Right cardiac atrium (tissue), 5 donors: ENCODE data around the gene CTCFL. TPM values are rescaled to one million over a fixed set of nuclear protein-coding genes. Genes with fewer than 3 reads are reported as not detected.

Source experiments
- ATAC-seq, 2 donors: fragments of 200-7000 bp; cut with Tn5 transposase; one replicate each; pipeline versions ENCODE4 v1.8.0 to v1.9.1; 2020; ENCODE audit warnings: moderate library complexity in 2 of 2, mild to moderate bottlenecking in 1 of 2
- DNase-seq, 3 donors: peaks; one replicate each; pipeline ENCODE4 v3.0.0-alpha.2; 2020
- H3K27ac ChIP-seq: one replicate; pipeline ENCODE4 v1.5.1; 2013; ENCODE audit warnings: mild to moderate bottlenecking, low read length, control low read depth, moderate library complexity
- H3K27me3 ChIP-seq: one replicate; pipeline ENCODE4 v1.6.1; 2013; ENCODE audit not compliant: control insufficient read depth, insufficient read depth
- H3K4me1 ChIP-seq: one replicate; pipeline ENCODE4 v1.6.1; 2013; ENCODE audit warnings: low read length; ENCODE audit not compliant: control insufficient read depth, insufficient read depth
- H3K4me3 ChIP-seq: one replicate; pipeline ENCODE4 v1.5.1; 2013; ENCODE audit warnings: low read length, control low read depth
- H3K9me3 ChIP-seq: one replicate; pipeline ENCODE4 v1.6.1; 2013; ENCODE audit warnings: low read length; ENCODE audit not compliant: control insufficient read depth
- WGBS: extraction: QIAGEN DNeasy Blood & Tissue Kit; methylation state at CpG from one replicate; pipeline ENCODE4 v1.1.7; 2013; 5-methylcytosine and 5-hydroxymethylcytosine counted together
- intact Hi-C, 4 donors: fragments of 100-400 bp; cut with DNase I; formaldehyde crosslinking; loops; one replicate each; pipeline versions ENCODE4 v1.11.0 to v1.14.0; 2022 to 2023
- polyA plus RNA-seq: library from polyadenylated mRNA; stranded (reverse); fragments of 200-250 nt; gene quantifications from one replicate; pipeline ENCODE4 v1.2.3, GENCODE V29; 2013
- total RNA-seq, 4 donors: library from RNA; stranded (reverse); fragmentation: NEBNext Ultra II Directional; extraction: Animal tissue kit (Norgen Biotek cat#: 25700); gene quantifications; one replicate each; pipeline ENCODE4 v1.2.1, GENCODE V29; 2021
- donor health status: healthy with polysubstance abuse.
- donor health status: DM: no; HTN: yes; CAD: no.
- donor health status: DM: no; HTN: no; CAD: no.
- donor health status: DM: no; HTN: yes; CAD: no; lungs with severe emphysema.
- donor health status: DM: yes; HTN: yes; CAD: no.

CTCFL gene
- total and polyA plus RNA-seq, 5 donors = not detected

GRCh38 chr20:57529810-57530209, 4.9 kb upstream of the CTCFL start:
- H3K27ac ChIP-seq = no peak overlapping the region
- H3K4me1 ChIP-seq = no peaks in the 10 kb centered on the region
- H3K4me3 ChIP-seq = no peak overlapping the region
- intact Hi-C loops = no loop called here
- whole genome bisulfite sequencing = 84% methylated on average over 3 of the region's 3 CpGs
- DNase-seq (no peak), ATAC-seq (no peak)
- H3K27me3 ChIP-seq = no peaks in the 10 kb centered on the region
- no peaks in the 10 kb centered on the region for H3K9me3 ChIP-seq

- no peak overlapping the region for H3K4me3 ChIP-seq
- intact Hi-C loops = no loop called here
- H3K27ac ChIP-seq = no peak overlapping the region
- no peaks in the 10 kb centered on the region for H3K9me3 ChIP-seq
- DNase-seq (no peak), ATAC-seq (no peak)
- H3K27me3 ChIP-seq = no peaks in the 10 kb centered on the region
- H3K4me1 ChIP-seq = no peaks in the 10 kb centered on the region
- WGBS = 91% methylated on average over 8 of the region's 8 CpGs
These were observed 4.2 kb upstream of the CTCFL start for GRCh38 chr20:57529160-57529585.

DNA sequence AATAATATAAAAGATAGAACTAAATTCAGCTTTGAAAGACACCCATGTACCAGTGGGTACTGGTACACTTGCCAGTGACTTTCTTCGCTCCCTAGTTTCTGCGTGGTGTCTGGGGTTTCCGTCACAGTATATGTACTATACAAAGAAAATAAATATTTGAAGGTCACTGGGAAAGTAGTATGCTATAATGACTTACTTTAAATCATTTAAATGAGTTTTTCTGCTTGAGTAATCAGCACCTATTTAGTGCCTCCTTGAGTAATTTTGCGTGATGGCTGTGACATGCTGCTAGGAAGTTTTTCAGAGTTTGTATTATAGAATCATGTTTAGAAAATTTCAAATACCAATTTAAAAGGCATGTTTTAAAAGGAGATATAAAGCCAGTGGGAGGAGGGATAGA, 3.2 kb upstream of the CTCFL start:
- DNase-seq = no peak
- no peaks in the 10 kb centered on the region for H3K27me3 ChIP-seq
- no peaks in the 10 kb centered on the region for H3K9me3 ChIP-seq
- 94% methylated on average over 4 of the region's 4 CpGs for WGBS
- no peaks in the 10 kb centered on the region for H3K4me1 ChIP-seq
- H3K4me3 ChIP-seq = no peak overlapping the region
- no peak overlapping the region for H3K27ac ChIP-seq
- no peak for ATAC-seq
- intact Hi-C loops = no loop called here

- 83% methylated on average over 6 of the region's 6 CpGs for WGBS
- ATAC-seq = no peak
- intact Hi-C loops = no loop called here
These were observed 2.8 kb upstream of the CTCFL start for GRCh38 chr20:57527728-57528127.

DNA sequence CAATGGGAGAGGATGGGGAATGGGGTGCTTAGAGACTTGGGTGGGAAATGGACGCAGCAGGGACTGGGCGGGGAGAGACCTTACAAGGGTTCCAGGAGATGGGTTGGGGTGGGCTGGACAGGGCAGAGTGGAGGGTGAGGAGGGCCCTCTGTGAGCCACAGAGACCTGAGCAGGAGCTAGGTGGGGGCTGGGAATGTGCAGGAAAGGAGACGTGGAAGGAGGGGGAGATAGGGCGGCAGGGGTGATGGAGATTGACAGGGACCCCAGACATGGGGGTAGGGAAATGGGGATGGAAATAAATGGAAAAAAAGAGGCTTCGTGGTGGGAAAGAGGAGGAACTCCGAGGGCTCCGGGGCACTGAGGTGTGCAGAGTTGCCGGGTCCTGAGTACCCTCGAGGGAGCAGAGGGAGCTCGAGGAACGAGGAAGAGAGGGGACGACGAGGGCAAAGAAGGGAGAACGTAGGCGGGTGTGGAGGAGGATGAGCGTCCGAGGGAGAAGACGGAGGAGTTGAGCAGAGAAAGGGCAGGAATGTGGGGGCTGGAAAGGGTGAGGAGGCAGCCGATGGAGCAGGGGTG, 2.0 kb upstream of the CTCFL start:
- Histone ChIP-seq H3K4me1 (no peaks in the 10 kb centered on the region), H3K27me3 (no peaks in the 10 kb centered on the region), H3K4me3 (no peak overlapping the region), H3K9me3 (no peaks in the 10 kb centered on the region), H3K27ac (no peak overlapping the region)
- 44% methylated on average over 19 of the region's 19 CpGs for WGBS
- ATAC-seq (no peak), DNase-seq (no peak)
- intact Hi-C loops = no loop called here

More at GRCh38 chr20:57527728-57528127, 2.8 kb upstream of the CTCFL start:
- Histone ChIP-seq H3K4me1 (no peaks in the 10 kb centered on the region), H3K27ac (no peak overlapping the region), H3K4me3 (no peak overlapping the region), H3K9me3 (no peaks in the 10 kb centered on the region), H3K27me3 (no peaks in the 10 kb centered on the region)
- no peak for DNase-seq

DNA sequence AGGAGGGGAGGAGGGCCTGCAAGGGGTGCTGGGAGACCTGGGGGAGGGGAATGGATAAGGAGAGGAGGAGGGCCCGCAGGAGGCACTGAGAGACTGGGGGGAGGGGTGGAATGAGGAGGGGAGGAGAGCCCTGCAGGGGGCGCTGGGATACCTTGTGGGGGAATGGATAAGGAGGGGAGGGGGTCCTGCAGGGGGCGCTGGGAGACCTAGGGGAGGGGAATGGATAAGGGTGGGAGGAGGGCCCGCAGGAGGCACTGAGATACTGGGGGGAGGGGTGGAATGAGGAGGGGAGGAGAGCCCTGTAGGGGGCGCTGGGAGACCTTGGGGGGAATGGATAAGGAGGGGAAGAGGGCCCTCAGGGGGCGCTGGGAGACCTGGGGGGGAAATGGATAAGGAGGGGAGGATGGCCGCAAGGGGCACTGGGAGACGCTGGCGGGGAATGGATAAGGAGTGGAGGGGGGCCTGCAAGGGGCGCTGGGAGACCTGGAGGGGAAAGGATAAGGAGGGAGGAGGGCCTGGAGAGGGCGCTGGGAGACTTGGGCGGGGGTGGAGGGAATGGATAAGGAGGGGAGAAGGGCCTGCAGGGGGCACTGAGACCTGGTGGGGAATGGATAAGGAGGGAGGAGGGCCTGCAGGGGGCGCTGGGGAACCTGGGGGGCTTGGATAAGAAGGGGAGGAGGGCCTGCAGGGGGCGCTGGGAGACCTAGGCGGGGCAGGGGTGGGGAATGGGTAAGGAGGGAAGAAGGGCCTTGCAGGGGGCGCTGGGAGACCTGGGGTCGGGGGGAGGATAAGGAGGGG, 1.3 kb upstream of the CTCFL start:
- no peak overlapping the region for H3K27ac ChIP-seq
- H3K27me3 ChIP-seq = no peaks in the 10 kb centered on the region
- no peaks in the 10 kb centered on the region for H3K9me3 ChIP-seq
- DNase-seq = peak in 1 of 3 donors; percentile 56
- no peaks in the 10 kb centered on the region for H3K4me1 ChIP-seq
- WGBS = 65% methylated on average over 17 of the region's 17 CpGs
- ATAC-seq = peak in 1 of 2 donors; percentile 14
- H3K4me3 ChIP-seq = no peak overlapping the region
- intact Hi-C loops = no loop called here

- H3K4me1 ChIP-seq = no peaks in the 10 kb centered on the region
- no peaks in the 10 kb centered on the region for H3K27me3 ChIP-seq
- 63% methylated on average over 10 of the region's 10 CpGs for WGBS
- ATAC-seq (no peak), DNase-seq (no peak)
- intact Hi-C loops = no loop called here
- H3K9me3 ChIP-seq = no peaks in the 10 kb centered on the region
- H3K27ac ChIP-seq = no peak overlapping the region
- H3K4me3 ChIP-seq = no peak overlapping the region
These were observed 567 bp upstream of the CTCFL start for GRCh38 chr20:57525328-57526086.

- no peak overlapping the region for H3K27ac ChIP-seq
- no peaks in the 10 kb centered on the region for H3K27me3 ChIP-seq
- H3K4me1 ChIP-seq = no peaks in the 10 kb centered on the region
- no peaks in the 10 kb centered on the region for H3K9me3 ChIP-seq
- DNase-seq (no peak), ATAC-seq (no peak)
- intact Hi-C loops = loop anchor here in 1 of 4 donors (5.0 kb wide), 1 partner anchor 684 kb away; no protein-coding TSS in a partner anchor
- H3K4me3 ChIP-seq = no peak overlapping the region
- WGBS = 88% methylated on average over 11 of the region's 11 CpGs
These were observed 1.2 kb downstream of the CTCFL start for GRCh38 chr20:57523782-57524181.

GRCh38 chr20:57522380-57523140, 2.4 kb downstream of the CTCFL start:
- H3K27me3 ChIP-seq = no peaks in the 10 kb centered on the region
- DNase-seq (no peak), ATAC-seq (no peak)
- WGBS = 68% methylated on average over 5 of the region's 5 CpGs
- H3K27ac ChIP-seq = no peak overlapping the region
- H3K4me1 ChIP-seq = no peaks in the 10 kb centered on the region
- intact Hi-C loops = loop anchor here in 1 of 4 donors (5.0 kb wide), 1 partner anchor 685 kb away; no protein-coding TSS in a partner anchor
- H3K9me3 ChIP-seq = no peaks in the 10 kb centered on the region
- no peak overlapping the region for H3K4me3 ChIP-seq

- Histone ChIP-seq H3K27me3 (no peaks in the 10 kb centered on the region), H3K4me1 (no peaks in the 10 kb centered on the region), H3K4me3 (no peak overlapping the region), H3K27ac (no peak overlapping the region), H3K9me3 (no peaks in the 10 kb centered on the region)
- intact Hi-C loops = loop anchor here in 1 of 4 donors (5.0 kb wide), 1 partner anchor 694 kb away; no protein-coding TSS in a partner anchor
- ATAC-seq = no peak
- no peak for DNase-seq
- 82% methylated on average over 5 of the region's 5 CpGs for WGBS
These were observed 7.0 kb downstream of the CTCFL start for GRCh38 chr20:57517904-57518303.
